Mucosa of descending colon (tissue), 3 donors: ENCODE measurements around the gene EIF4EBP2. TPM values are rescaled to one million over a fixed set of nuclear protein-coding genes. Genes with fewer than 3 reads are reported as not detected.

Source experiments
- ATAC-seq: fragments of 200-7000 bp; cut with Tn5 transposase; one replicate; pipeline ENCODE4 v1.9.1; 2020; ENCODE audit warnings: mild to moderate bottlenecking, moderate library complexity
- DNase-seq, 3 donors: peaks; one replicate each; pipeline ENCODE4 v3.0.0-alpha.2; 2020
- H3K36me3 ChIP-seq: fragments of 200-600 bp; one replicate; pipeline ENCODE4 v1.8.0; 2021; ENCODE audit warnings: low read depth, mild to moderate bottlenecking
- H3K4me1 ChIP-seq: fragments of 200-600 bp; one replicate; pipeline ENCODE4 v1.8.0; 2021; ENCODE audit warnings: low read depth, mild to moderate bottlenecking
- H3K4me3 ChIP-seq: fragments of 200-600 bp; one replicate; pipeline ENCODE4 v1.8.0; 2021; ENCODE audit warnings: mild to moderate bottlenecking
- H3K9me3 ChIP-seq: fragments of 200-600 bp; one replicate; pipeline ENCODE4 v1.8.0; 2021; ENCODE audit warnings: mild to moderate bottlenecking
- intact Hi-C, 2 donors: fragments of 100-400 bp; cut with DNase I in 1 of 2; cut with micrococcal nuclease in 1 of 2; formaldehyde crosslinking; loops; one replicate each; pipeline versions ENCODE4 v1.11.0 to v1.11.1; 2022; cut with DNase I, micrococcal nuclease
- total RNA-seq, 3 donors: library from RNA; stranded (reverse); fragmentation: NEBNext Ultra II Directional in 2 of 3; extraction: Animal tissue kit (Norgen Biotek cat#: 25700) in 2 of 3; gene quantifications; one replicate each; pipeline versions ENCODE4 v1.2.1 to v1.2.4, GENCODE V29; 2021 to 2023
- TF ChIP-seq, protein P1 (sequence below): fragments of 200-600 bp; IDR thresholded peaks from one replicate; pipeline ENCODE4 v1.8.0; 2022; ENCODE audit warnings: antibody characterized with exemption, mild to moderate bottlenecking
- donor health status: DM: no; HTN: no; CAD: no; lungs with moderate emphysema.
- donor health status: DM: no; HTN: no; CAD: no.
- donor health status: DM: no; HTN: yes; CAD: no.

The EIF4EBP2 gene
- total RNA-seq, 3 donors from 2014 or later = 88.1 to 131 (median 105) TPM

DNA sequence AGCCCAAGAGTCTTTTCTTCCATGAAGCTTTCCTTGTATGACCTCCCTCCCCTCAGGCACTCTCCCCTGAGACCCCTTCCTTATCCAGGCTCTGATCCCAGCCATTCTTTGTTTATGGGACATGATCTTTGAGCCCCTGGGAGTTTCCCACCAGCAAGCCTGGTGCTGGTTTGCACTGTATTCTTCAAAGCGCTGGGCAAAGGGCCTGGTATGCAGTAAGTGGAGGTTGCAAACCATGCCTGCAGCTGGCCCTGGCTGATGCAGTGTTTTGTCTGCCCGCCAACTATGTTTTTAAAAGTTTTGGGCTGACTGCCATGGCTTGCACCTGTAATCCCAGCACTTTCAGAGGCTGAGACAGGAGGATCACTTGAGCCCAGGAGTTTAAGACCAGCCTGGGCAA lies 44.3 kb downstream of the EIF4EBP2 start:
- Histone ChIP-seq H3K9me3 (no peaks in the 10 kb centered on the region), H3K4me3 (no peak overlapping the region), H3K36me3 (no peaks in the 10 kb centered on the region), H3K4me1 (no peaks in the 10 kb centered on the region)
- no peak for DNase-seq
- intact Hi-C loops = no loop called here
- no peak for ATAC-seq
- TF ChIP-seq, protein P1, sequence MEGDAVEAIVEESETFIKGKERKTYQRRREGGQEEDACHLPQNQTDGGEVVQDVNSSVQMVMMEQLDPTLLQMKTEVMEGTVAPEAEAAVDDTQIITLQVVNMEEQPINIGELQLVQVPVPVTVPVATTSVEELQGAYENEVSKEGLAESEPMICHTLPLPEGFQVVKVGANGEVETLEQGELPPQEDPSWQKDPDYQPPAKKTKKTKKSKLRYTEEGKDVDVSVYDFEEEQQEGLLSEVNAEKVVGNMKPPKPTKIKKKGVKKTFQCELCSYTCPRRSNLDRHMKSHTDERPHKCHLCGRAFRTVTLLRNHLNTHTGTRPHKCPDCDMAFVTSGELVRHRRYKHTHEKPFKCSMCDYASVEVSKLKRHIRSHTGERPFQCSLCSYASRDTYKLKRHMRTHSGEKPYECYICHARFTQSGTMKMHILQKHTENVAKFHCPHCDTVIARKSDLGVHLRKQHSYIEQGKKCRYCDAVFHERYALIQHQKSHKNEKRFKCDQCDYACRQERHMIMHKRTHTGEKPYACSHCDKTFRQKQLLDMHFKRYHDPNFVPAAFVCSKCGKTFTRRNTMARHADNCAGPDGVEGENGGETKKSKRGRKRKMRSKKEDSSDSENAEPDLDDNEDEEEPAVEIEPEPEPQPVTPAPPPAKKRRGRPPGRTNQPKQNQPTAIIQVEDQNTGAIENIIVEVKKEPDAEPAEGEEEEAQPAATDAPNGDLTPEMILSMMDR = no peak

DNA sequence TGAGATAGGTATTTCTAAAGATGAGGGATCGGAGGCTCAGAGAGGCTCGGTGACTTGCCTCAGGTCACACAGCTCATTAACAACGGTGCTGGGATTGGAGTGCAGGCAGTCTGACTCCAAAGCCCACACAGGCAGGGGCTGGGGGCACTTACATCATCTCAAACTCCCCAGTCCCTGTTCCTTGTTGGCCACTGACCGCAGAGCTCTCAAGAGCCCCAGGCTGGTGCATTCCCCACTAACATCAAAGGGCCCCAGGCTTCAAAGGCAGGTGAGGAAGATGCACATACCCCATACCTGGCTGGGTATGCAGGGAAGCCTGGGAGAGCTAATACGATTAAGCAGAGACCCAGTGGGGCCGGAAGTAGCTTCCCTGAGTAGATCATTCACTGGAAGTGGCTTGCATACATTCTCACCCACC lies 51.3 kb downstream of the EIF4EBP2 start:
- intact Hi-C loops = no loop called here
- peaks cover 7% of the 10 kb centered on the region for H3K4me1 ChIP-seq
- no peak for DNase-seq
- no peak for ATAC-seq
- no peak overlapping the region for H3K4me3 ChIP-seq
- no peaks in the 10 kb centered on the region for H3K9me3 ChIP-seq
- TF ChIP-seq, protein P1 = no peak
- no peaks in the 10 kb centered on the region for H3K36me3 ChIP-seq

DNA sequence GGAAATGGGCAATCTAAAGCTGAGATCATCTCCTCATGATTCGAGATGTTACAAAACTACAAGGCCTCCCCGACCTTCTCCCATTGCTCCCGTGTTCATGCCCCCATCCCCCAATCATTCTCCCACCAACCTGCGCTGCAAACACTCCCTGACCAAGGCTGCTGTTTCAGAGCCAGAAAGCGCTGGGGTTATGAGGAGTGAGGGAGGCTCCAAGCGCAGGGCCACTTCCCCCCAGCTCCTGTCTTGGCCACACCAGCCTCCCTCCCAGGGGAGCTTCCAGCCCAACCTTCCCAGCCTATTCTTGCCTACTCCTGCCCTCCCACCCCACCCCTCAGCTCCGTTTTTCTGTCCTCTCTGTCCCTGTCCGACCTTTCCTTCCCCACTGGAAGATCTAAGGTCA lies 52.2 kb downstream of the EIF4EBP2 start:
- Histone ChIP-seq H3K4me1 (peaks cover 7% of the 10 kb centered on the region), H3K36me3 (no peaks in the 10 kb centered on the region), H3K4me3 (no peak overlapping the region), H3K9me3 (no peaks in the 10 kb centered on the region)
- intact Hi-C loops = no loop called here
- TF ChIP-seq, protein P1 = no peak
- no peak for DNase-seq
- no peak for ATAC-seq

DNA sequence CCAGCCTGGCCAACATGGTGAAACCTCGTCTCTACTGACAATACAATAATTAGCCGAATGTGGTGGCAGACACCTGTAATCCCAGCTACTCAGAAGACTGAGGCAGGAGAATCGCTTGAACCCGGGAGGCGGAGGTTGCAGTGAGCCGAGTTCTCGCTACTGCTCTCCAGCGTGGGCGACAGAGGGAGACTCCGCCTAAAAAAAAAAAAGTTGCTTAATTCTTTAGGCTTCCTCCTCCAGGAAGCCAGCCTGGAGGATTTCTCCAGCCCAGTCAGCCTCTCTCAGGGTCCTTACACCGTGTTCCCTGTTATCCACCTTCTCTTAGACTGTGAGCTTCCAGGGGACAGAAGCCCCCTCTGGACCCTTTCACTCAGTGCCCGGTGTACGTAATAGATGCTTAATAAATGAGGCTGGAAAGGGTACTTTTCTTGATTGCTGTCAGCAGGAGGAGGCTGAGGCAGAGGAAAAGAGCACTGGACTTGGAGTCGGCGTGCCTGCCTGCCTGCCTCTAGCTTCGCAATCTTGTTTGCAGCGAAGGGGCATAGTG lies 53.9 kb downstream of the EIF4EBP2 start:
- no peak for ATAC-seq
- H3K36me3 ChIP-seq = no peaks in the 10 kb centered on the region
- no peak overlapping the region for H3K4me3 ChIP-seq
- intact Hi-C loops = no loop called here
- H3K9me3 ChIP-seq = no peaks in the 10 kb centered on the region
- H3K4me1 ChIP-seq = peaks cover 7% of the 10 kb centered on the region
- TF ChIP-seq, protein P1 = no peak
- DNase-seq = no peak

DNA sequence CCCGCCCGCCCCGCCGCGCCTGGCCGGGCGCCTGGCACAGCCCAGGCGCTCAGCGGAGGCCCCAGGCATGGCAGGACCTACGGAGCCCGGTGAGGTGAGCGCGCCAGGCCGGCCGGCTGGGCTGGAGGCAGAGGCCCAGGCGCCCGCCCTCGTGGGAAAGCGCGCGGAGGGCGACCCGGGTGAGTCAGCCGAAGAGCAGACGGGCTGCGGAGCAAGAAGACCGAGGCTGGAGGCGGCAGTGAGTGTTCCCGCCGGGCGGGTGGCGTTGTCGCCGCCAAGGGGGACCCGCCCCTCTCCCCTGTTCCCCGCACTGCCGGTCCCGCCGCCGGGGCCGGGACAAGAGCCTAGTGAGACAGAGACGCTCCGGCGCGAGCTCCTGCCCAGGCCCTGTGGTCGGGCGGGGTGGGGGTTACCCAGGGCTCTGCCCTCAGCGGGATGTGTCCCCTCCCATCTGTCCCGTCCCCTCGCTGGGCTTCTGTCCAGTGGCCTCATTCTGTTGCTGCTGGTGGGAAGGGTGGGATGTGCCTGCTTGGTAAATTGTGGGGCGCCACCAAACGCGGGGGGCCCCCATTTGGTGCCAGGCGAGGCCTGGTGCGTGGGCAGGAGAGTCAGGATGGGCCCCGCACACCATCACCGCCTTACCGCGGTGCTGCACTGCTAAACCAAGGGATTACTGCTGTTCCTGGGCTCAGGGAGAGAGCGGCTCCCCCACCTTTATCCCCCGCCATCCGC lies 54.5 kb downstream of the EIF4EBP2 start:
- TF ChIP-seq, protein P1 = no peak
- DNase-seq = peak; percentile 42 to 70 (median 69)
- Histone ChIP-seq H3K4me3 (no peak overlapping the region), H3K9me3 (no peaks in the 10 kb centered on the region), H3K36me3 (no peaks in the 10 kb centered on the region), H3K4me1 (peaks cover 7% of the 10 kb centered on the region)
- intact Hi-C loops = no loop called here
- peak; percentile 77 for ATAC-seq
